Lung (tissue), 12 donors: ENCODE data around the gene GPR35. TPM values are rescaled to one million over a fixed set of nuclear protein-coding genes. Genes with fewer than 3 reads are reported as not detected.

ENCODE experiments used
- ATAC-seq: fragments of 200-7000 bp; cut with Tn5 transposase; one replicate; pipeline ENCODE4 v1.9.1; 2020; ENCODE audit warnings: moderate number of reproducible peaks; ENCODE audit not compliant: insufficient read depth, low FRiP score
- DNase-seq, 3 donors: peaks; one replicate each; pipeline ENCODE4 v3.0.0-alpha.2; 2013 to 2017
- H3K27ac ChIP-seq, 2 donors: one replicate each; pipeline ENCODE4 v1.5.1; 2013; ENCODE audit warnings: mild to moderate bottlenecking in 2 of 2, moderate library complexity in 2 of 2, control low read depth in 1 of 2, inconsistent platforms in 1 of 2, low read depth in 1 of 2, low read length in 1 of 2
- H3K27me3 ChIP-seq, 3 donors: one replicate each; pipeline ENCODE4 v1.5.1; 2013; ENCODE audit warnings: low read length in 2 of 3; ENCODE audit not compliant: control insufficient read depth in 3 of 3, insufficient read depth in 3 of 3
- H3K36me3 ChIP-seq, 4 donors: one replicate each; pipeline ENCODE4 v1.5.1; 2013; ENCODE audit warnings: low read length in 4 of 4, mild to moderate bottlenecking in 1 of 4, moderate library complexity in 1 of 4; ENCODE audit not compliant: control insufficient read depth in 4 of 4, insufficient read depth in 4 of 4
- H3K4me1 ChIP-seq, 5 donors: one replicate each; pipeline ENCODE4 v1.5.1; 2013; ENCODE audit warnings: low read length in 5 of 5, mild to moderate bottlenecking in 2 of 5, moderate library complexity in 1 of 5; ENCODE audit not compliant: control insufficient read depth in 5 of 5, insufficient read depth in 5 of 5
- H3K4me3 ChIP-seq: one replicate; pipeline ENCODE4 v1.5.1; 2013; ENCODE audit warnings: mild to moderate bottlenecking, control low read depth, moderate library complexity
- H3K9ac ChIP-seq, 2 donors: one replicate each; pipeline ENCODE4 v1.5.1; 2013; ENCODE audit warnings: low read length in 2 of 2, control low read depth in 1 of 2; ENCODE audit not compliant: insufficient read depth in 1 of 2
- H3K9me3 ChIP-seq, 4 donors: one replicate each; pipeline ENCODE4 v1.5.1; 2013; ENCODE audit warnings: low read length in 3 of 4, mild to moderate bottlenecking in 1 of 4, moderate library complexity in 1 of 4; ENCODE audit not compliant: control insufficient read depth in 4 of 4, insufficient read depth in 3 of 4
- CTCF ChIP-seq: IDR thresholded peaks from 2 replicates; pipeline ENCODE4 v1.5.1; 2012; ENCODE audit warnings: mild to moderate bottlenecking; ENCODE audit errors: control extremely low read depth, extremely low read depth
- WGBS, 2 donors: extraction: QIAGEN DNeasy Blood & Tissue Kit; methylation state at CpG; one replicate each; pipeline ENCODE4 v1.1.7; 2013; 5-methylcytosine and 5-hydroxymethylcytosine counted together
- polyA plus RNA-seq, 2 donors: library from polyadenylated mRNA; stranded (reverse); fragments of 200-250 nt; gene quantifications; one replicate each; pipeline ENCODE4 v1.2.1, GENCODE V29; 2013
- total RNA-seq, 2 donors: library from RNA; depleted of rRNA in 1 of 2; stranded (reverse); fragments of >200 nt in 1 of 2; gene quantifications; one replicate each; pipeline ENCODE4 v1.2.1, GENCODE V29; 2014 to 2021
- donor health status: control.
- donor health status: control.
- donor health status: Bipolar disorder and iron deficiency.
- donor health status: healthy.
- donor health status: DM: yes; HTN: yes; CAD: no.

The GPR35 gene
- total and polyA plus RNA-seq, 4 donors = 2.3 to 10.3 (median 4.1) TPM

- DNase-seq = no peak
- WGBS, 2 donors = 92 to 95% methylated on average over 21 of the region's 21 CpGs
Observed at GRCh38 chr2:240630771-240631547, 5.7 kb downstream of the GPR35 start.

GRCh38 chr2:240631548-240632305 is 6.4 kb downstream of the GPR35 start:
- no peak for ATAC-seq
- H3K9ac ChIP-seq = no peak overlapping the region
- H3K4me1 ChIP-seq = peaks cover 0 to 10% (median 0%) of the 10 kb centered on the region in 5 donors
- WGBS, 2 donors = 93 to 97% methylated on average over 11 of the region's 11 CpGs
- TF ChIP-seq CTCF = no peak
- H3K27ac ChIP-seq = no peak overlapping the region
- no peaks in the 10 kb centered on the region for H3K27me3 ChIP-seq
- no peaks in the 10 kb centered on the region for H3K36me3 ChIP-seq
- no peak for DNase-seq
- H3K4me3 ChIP-seq = no peak overlapping the region
- H3K9me3 ChIP-seq = peaks cover 0 to 12% (median 2%) of the 10 kb centered on the region in 4 donors

More at GRCh38 chr2:240630771-240631547, 5.7 kb downstream of the GPR35 start:
- Histone ChIP-seq H3K36me3 (no peaks in the 10 kb centered on the region), H3K4me3 (no peak overlapping the region), H3K27ac (no peak overlapping the region), H3K9ac (no peak overlapping the region), H3K27me3 (no peaks in the 10 kb centered on the region), H3K9me3 (peaks cover 0 to 12% (median 2%) of the 10 kb centered on the region in 4 donors), H3K4me1 (peaks cover 0 to 15% (median 0%) of the 10 kb centered on the region in 5 donors)
- no peak for ATAC-seq
- TF ChIP-seq CTCF = no peak

DNA sequence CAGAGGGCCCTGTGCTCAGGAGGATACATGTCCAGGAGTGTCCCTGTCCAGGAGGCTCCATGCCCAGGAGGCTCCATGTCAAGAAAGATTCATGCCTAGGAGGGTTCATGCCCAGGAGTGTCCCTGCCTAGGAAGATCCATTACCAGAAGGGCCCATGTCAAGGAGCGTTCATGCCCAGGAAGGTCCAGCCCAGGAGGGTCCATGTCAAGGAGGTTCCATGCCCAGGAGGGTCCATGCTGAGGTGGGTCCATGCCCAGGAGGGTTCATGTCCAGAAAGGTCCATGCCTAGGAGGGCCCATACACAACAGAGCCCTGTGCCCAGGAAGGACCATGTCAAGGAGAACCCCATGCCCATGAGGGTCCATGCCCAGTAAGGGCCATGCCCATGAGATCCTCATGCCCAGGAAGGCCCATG is 7.0 kb downstream of the GPR35 start:
- DNase-seq = no peak

More for the DNA sequence above, 7.0 kb downstream of the GPR35 start:
- Histone ChIP-seq H3K9ac (no peak overlapping the region), H3K4me3 (no peak overlapping the region), H3K27me3 (no peaks in the 10 kb centered on the region), H3K9me3 (peaks cover 0 to 12% (median 2%) of the 10 kb centered on the region in 4 donors), H3K36me3 (no peaks in the 10 kb centered on the region), H3K27ac (no peak overlapping the region), H3K4me1 (peaks cover 0 to 5% (median 0%) of the 10 kb centered on the region in 5 donors)
- ATAC-seq = no peak
- TF ChIP-seq CTCF = no peak
- 93 to 97% methylated on average over 1 of the region's 1 CpG for WGBS, 2 donors
